AG04450 (cell line): ENCODE results near the gene C6orf62. TPM values are rescaled to one million over a fixed set of nuclear protein-coding genes. Genes with fewer than 3 reads are reported as not detected.
"Not testable (repeated sequence)": the region's sequence is repeated elsewhere in the genome, so short reads cannot be mapped to it uniquely, and the experiment has no call there.

Source experiments
- CTCF ChIA-PET: fragments of 300-600, 350-600 bp; formaldehyde crosslinking; extraction: SDS; loops from one replicate; lab custom pipeline; 2022; ENCODE audit warnings: antibody characterized with exemption, inconsistent platforms; lab: Charles Lee
- POLR2A ChIA-PET: fragments of 350-600 bp; formaldehyde crosslinking; extraction: SDS; loops from one replicate; lab custom pipeline; 2021; ENCODE audit warnings: antibody characterized with exemption, inconsistent platforms; lab: Yijun Ruan, JAX
- DNase-seq: peaks from one replicate; pipeline ENCODE4 v3.0.0-alpha.2; 2011; ENCODE audit warnings: low read depth, low spot score
- H3K27ac ChIP-seq: one replicate; pipeline ENCODE4 v1.5.1; 2012; ENCODE audit warnings: low read depth, low read length, control low read depth
- H3K27me3 ChIP-seq: one replicate; pipeline ENCODE4 v1.6.0; 2012; ENCODE audit warnings: low read length; ENCODE audit not compliant: control insufficient read depth, insufficient read depth
- H3K4me3 ChIP-seq: 2 replicates; pipeline ENCODE4 v1.5.1; 2011; ENCODE audit warnings: mild to moderate bottlenecking, low read depth, low read length, control low read depth
- H3K9me3 ChIP-seq: 2 replicates; pipeline ENCODE4 v1.5.1; 2012; ENCODE audit warnings: low read length; ENCODE audit not compliant: control insufficient read depth, insufficient read depth
- polyA plus RNA-seq: library from polyadenylated mRNA; depleted of rRNA; stranded (reverse); fragments of >200 nt; gene quantifications from 2 replicates; pipeline ENCODE4 v1.2.3, GENCODE V29; 2011
- TF ChIP-seq, protein P1 (sequence below): IDR thresholded peaks from 2 replicates; pipeline ENCODE4 v1.5.1; 2011; ENCODE audit warnings: low read depth, low read length, control low read depth, inconsistent platforms

Gene C6orf62
- polyA plus RNA-seq, 1 experiment: 111 TPM

DNA sequence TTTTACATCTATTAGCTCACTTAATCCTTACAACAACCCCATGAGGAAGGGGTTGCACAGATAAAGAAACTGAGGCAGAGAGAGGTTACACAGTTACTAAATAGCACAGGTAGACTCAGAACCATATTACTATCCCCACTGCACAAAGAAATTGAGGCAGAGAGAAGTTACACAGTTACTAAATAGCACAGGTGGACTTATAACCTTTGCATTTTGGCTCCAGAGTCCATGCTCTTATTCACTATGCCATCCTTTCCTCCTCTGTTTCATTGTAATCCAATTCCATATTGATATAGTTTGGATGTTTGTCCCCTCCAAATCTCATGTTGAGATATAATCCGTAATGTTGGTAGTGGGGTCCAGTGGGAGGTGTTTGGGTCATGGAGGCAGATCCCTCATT, 55.8 kb downstream of the C6orf62 start:
- TF ChIP-seq, protein P1, sequence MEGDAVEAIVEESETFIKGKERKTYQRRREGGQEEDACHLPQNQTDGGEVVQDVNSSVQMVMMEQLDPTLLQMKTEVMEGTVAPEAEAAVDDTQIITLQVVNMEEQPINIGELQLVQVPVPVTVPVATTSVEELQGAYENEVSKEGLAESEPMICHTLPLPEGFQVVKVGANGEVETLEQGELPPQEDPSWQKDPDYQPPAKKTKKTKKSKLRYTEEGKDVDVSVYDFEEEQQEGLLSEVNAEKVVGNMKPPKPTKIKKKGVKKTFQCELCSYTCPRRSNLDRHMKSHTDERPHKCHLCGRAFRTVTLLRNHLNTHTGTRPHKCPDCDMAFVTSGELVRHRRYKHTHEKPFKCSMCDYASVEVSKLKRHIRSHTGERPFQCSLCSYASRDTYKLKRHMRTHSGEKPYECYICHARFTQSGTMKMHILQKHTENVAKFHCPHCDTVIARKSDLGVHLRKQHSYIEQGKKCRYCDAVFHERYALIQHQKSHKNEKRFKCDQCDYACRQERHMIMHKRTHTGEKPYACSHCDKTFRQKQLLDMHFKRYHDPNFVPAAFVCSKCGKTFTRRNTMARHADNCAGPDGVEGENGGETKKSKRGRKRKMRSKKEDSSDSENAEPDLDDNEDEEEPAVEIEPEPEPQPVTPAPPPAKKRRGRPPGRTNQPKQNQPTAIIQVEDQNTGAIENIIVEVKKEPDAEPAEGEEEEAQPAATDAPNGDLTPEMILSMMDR: no peak
- H3K4me3 ChIP-seq: no peak overlapping the region
- CTCF ChIA-PET: interaction anchor here (0.5 kb wide), 1 partner anchor 81 kb away, joined by 5 read pairs; no protein-coding TSS in a partner anchor
- no peak for DNase-seq
- H3K27ac ChIP-seq: no peak overlapping the region
- POLR2A ChIA-PET: no interaction called here
- H3K9me3 ChIP-seq: peaks cover 3% of the 10 kb centered on the region; the same call in 1 of the 2 replicates
- no peaks in the 10 kb centered on the region for H3K27me3 ChIP-seq

DNA sequence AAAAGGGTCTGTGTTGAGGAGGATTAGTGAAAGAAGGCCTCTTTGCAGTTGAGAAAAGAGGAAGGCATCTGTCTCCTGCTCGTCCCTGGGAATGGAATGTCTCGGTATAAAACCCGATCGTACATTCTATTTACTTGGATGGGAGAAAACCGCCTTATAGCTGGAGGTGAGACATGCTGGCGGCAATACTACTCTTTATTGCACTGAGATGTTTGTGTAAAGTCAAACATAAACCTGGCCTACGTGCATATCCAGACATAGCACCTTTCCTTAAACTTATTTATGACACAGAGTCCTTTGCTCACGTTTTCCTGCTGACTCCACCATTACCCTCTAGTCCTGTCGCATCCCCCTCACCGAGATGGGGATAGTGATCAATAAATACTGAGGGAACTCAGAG, 56.7 kb downstream of the C6orf62 start:
- peaks cover 3% of the 10 kb centered on the region; the same call in 1 of the 2 replicates for H3K9me3 ChIP-seq
- POLR2A ChIA-PET: no interaction called here
- DNase-seq: no peak
- no peak overlapping the region for H3K4me3 ChIP-seq
- no peaks in the 10 kb centered on the region for H3K27me3 ChIP-seq
- TF ChIP-seq, protein P1: no peak
- H3K27ac ChIP-seq: no peak overlapping the region
- CTCF ChIA-PET: no interaction called here

DNA sequence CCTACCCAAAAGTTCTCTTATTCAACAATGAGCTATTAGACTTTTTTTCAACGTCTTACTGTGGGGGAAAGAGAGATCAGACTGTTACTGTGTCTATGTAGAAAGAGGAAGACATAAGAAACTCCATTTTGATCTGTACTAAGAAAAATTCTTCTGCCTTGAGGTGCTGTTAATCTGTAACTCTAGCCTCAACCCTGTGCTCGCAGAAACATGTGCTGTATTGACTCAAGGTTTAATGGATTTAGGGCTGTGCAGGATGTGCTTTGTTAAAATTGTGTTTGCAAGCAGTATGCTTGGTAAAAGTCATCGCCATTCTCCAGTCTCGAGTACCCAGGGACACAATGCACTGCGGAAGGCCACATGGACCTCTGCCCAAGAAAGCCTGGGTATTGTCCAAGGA, 57.2 kb downstream of the C6orf62 start:
- H3K4me3 ChIP-seq, H3K27me3 ChIP-seq, POLR2A ChIA-PET, H3K9me3 ChIP-seq, H3K27ac ChIP-seq, CTCF ChIA-PET, DNase-seq: not testable (repeated sequence)

DNA sequence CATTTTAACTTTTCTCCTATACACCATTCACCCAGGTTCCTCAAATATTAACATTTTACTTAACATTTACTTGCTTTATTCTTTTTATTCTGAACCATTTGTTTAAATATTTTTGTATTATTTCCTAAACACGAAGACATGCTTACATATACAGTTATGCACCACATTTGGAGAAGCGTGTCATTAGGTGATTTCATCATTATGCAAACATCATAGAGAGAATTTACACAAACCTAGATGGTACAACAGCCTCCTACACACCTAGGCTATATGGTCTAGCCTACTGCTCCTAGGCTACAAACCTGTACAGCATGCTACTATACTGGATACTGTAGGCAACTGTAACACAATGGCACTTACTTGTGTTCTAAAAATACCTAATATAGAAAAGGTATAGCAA, 58.8 kb downstream of the C6orf62 start:
- no peaks in the 10 kb centered on the region for H3K9me3 ChIP-seq
- no peak overlapping the region for H3K27ac ChIP-seq
- ChIA-PET POLR2A (no interaction called here), CTCF (interaction anchor here (0.6 kb wide), 1 partner anchor 12 kb away, joined by 3 read pairs; no protein-coding TSS in a partner anchor)
- TF ChIP-seq, protein P1: no peak
- H3K4me3 ChIP-seq: no peak overlapping the region
- no peak for DNase-seq
- no peaks in the 10 kb centered on the region for H3K27me3 ChIP-seq

DNA sequence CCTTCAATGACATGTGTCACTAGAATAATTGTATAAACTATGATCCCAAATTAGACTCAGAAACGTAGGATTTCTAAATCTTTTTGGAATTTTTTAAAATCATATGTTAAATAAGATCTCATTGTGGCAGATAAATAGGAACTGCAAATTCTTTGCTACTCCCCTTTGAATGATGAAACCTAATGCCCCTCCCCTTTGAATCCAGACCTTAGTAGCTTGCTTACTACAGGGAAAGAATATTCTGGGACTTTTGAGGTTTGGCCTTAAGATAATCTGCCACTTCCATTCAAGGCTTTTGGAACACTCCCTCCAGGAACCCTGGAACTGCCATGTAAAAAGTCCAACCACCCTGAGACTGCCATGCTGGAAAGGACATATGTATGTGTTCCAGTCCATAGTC, 59.4 kb downstream of the C6orf62 start:
- TF ChIP-seq, protein P1: no peak

More for the DNA sequence above, 59.4 kb downstream of the C6orf62 start:
- no peak overlapping the region for H3K27ac ChIP-seq
- CTCF ChIA-PET: no interaction called here
- no peaks in the 10 kb centered on the region for H3K27me3 ChIP-seq
- H3K9me3 ChIP-seq: no peaks in the 10 kb centered on the region
- POLR2A ChIA-PET: no interaction called here
- H3K4me3 ChIP-seq: no peak overlapping the region
- DNase-seq: no peak
